MM.1S (cell line): Measurements from ENCODE around the gene ADARB1.

ENCODE experiments used
- DNase-seq: peaks from one replicate; pipeline ENCODE4 v3.0.0-alpha.2; 2015
- H2AFZ ChIP-seq: fragments of 300-600 bp; sonication (generic); 2 replicates; pipeline ENCODE4 v1.6.0; 2016; ENCODE audit warnings: antibody characterized with exemption, low read length
- H3F3A ChIP-seq: fragments of 300-600 bp; sonication (generic); 2 replicates; pipeline ENCODE4 v1.6.1; 2016; ENCODE audit warnings: mild to moderate bottlenecking, antibody characterized with exemption, low read length, moderate library complexity, mixed read lengths; ENCODE audit not compliant: insufficient read depth
- H3K27ac ChIP-seq: fragments of 300-600 bp; sonication (generic); 2 replicates; pipeline ENCODE4 v1.5.1; 2016; ENCODE audit warnings: mild to moderate bottlenecking, low read length
- H3K27me3 ChIP-seq: fragments of 300-600 bp; sonication (generic); replicated peaks from 2 replicates; pipeline ENCODE4 v1.6.0; 2016; ENCODE audit warnings: low read length; ENCODE audit not compliant: insufficient read depth
- H3K36me3 ChIP-seq: fragments of 300-600 bp; sonication (generic); replicated peaks from 2 replicates; pipeline ENCODE4 v1.6.1; 2016; ENCODE audit warnings: mild to moderate bottlenecking, low read length, mixed read lengths; ENCODE audit not compliant: insufficient read depth
- H3K4me1 ChIP-seq: fragments of 300-600 bp; sonication (generic); 2 replicates; pipeline ENCODE4 v1.6.1; 2016; ENCODE audit warnings: low read length, mixed read lengths
- H3K4me2 ChIP-seq: fragments of 300-600 bp; sonication (generic); 2 replicates; pipeline ENCODE4 v1.6.0; 2016; ENCODE audit warnings: low read depth, low read length
- H3K4me3 ChIP-seq: fragments of 300-600 bp; sonication (generic); 2 replicates; pipeline ENCODE4 v1.5.1; 2016; ENCODE audit warnings: low read length, mixed read lengths
- H3K79me2 ChIP-seq: fragments of 300-600 bp; sonication (generic); 2 replicates; pipeline ENCODE4 v1.6.1; 2016; ENCODE audit warnings: mixed run types, low read length, mixed read lengths
- H3K9ac ChIP-seq: fragments of 300-600 bp; sonication (generic); 2 replicates; pipeline ENCODE4 v1.6.1; 2016; ENCODE audit warnings: low read length, mixed read lengths
- H3K9me2 ChIP-seq: fragments of 300-600 bp; sonication (generic); replicated peaks from 2 replicates; pipeline ENCODE4 v1.6.1; 2016; ENCODE audit warnings: mild to moderate bottlenecking, low read length, mixed read lengths; ENCODE audit not compliant: insufficient read depth
- H3K9me3 ChIP-seq: fragments of 300-600 bp; sonication (generic); replicated peaks from 2 replicates; pipeline ENCODE4 v1.6.1; 2016; ENCODE audit warnings: mild to moderate bottlenecking, low read length, mixed read lengths; ENCODE audit not compliant: insufficient read depth
- H4K20me1 ChIP-seq: fragments of 300-600 bp; sonication (generic); 2 replicates; pipeline ENCODE4 v1.6.1; 2016; ENCODE audit warnings: mild to moderate bottlenecking, low read length, moderate library complexity, mixed read lengths; ENCODE audit not compliant: insufficient read depth
- EZH2 ChIP-seq: fragments of 300-600 bp; sonication (generic); optimal IDR thresholded peaks from 2 replicates; pipeline ENCODE3; 2017; ENCODE audit warnings: low read depth, mild to moderate bottlenecking, antibody characterized with exemption, low read length, mixed read lengths
- EZH2phosphoT487 ChIP-seq: fragments of 300-600 bp; sonication (generic); IDR thresholded peaks from 2 replicates; pipeline ENCODE4 v1.6.1; 2018; ENCODE audit warnings: antibody characterized with exemption, low read length
- TF ChIP-seq, protein P1 (sequence below): fragments of 300-600 bp; sonication (generic); IDR thresholded peaks from 2 replicates; pipeline ENCODE4 v1.5.1; 2016; ENCODE audit warnings: antibody characterized with exemption, low read length, mixed read lengths

Gene ADARB1

DNA sequence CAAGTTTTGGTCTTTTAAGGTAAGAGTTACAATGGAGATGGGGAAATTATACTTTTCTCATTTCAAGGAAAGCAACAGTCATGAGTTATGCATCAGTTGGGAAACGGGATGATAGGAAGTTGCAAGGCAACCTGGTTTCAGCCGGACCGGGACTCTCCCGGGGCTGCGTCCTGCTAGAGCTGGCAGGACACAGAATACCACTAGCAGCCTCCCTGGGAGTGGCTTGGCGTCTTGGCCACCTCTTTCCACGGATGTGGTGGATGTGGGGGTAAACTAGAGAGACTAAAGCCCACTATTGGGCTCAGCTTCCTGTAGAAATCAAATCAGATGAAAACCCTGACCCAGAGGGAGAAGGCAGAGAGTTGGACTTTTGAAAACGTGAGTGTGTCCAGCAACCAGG lies 71.9 kb downstream of the ADARB1 start:
- Histone ChIP-seq H2AFZ (no peak overlapping the region), H3F3A (no peaks in the 10 kb centered on the region), H3K9me3 (no peaks in the 10 kb centered on the region), H3K27ac (no peak overlapping the region), H3K27me3 (peaks cover 98% of the 10 kb centered on the region), H3K4me1 (no peaks in the 10 kb centered on the region), H3K36me3 (no peaks in the 10 kb centered on the region), H3K79me2 (no peaks in the 10 kb centered on the region), H3K9ac (no peak overlapping the region), H3K9me2 (no peaks in the 10 kb centered on the region), H3K4me2 (no peak overlapping the region), H3K4me3 (no peak overlapping the region), H4K20me1 (no peaks in the 10 kb centered on the region)
- DNase-seq: no peak
- TF ChIP-seq, protein P1, sequence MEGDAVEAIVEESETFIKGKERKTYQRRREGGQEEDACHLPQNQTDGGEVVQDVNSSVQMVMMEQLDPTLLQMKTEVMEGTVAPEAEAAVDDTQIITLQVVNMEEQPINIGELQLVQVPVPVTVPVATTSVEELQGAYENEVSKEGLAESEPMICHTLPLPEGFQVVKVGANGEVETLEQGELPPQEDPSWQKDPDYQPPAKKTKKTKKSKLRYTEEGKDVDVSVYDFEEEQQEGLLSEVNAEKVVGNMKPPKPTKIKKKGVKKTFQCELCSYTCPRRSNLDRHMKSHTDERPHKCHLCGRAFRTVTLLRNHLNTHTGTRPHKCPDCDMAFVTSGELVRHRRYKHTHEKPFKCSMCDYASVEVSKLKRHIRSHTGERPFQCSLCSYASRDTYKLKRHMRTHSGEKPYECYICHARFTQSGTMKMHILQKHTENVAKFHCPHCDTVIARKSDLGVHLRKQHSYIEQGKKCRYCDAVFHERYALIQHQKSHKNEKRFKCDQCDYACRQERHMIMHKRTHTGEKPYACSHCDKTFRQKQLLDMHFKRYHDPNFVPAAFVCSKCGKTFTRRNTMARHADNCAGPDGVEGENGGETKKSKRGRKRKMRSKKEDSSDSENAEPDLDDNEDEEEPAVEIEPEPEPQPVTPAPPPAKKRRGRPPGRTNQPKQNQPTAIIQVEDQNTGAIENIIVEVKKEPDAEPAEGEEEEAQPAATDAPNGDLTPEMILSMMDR: no peak
- TF ChIP-seq EZH2 (no peak), EZH2phosphoT487 (no peak)

DNA sequence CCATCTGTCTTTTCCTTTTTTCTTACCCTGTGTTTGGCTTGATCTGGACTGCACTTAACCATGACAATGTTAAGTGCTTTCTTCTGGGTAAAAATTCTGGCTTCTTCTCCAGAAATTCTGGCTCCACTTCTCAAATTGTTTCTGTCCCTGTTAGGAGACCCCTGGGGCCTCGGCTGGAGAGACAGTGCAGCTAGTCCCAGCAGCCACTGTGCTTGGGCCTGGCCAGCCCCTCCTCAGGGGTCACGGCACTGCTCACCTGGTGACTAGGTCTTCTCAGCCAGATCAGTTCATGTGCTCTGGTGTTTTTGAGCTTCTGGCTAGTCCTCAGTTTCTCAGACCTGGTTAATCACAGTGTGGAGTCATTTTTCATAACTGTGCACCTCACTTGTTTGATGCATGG lies 72.4 kb downstream of the ADARB1 start:
- Histone ChIP-seq H3F3A (no peaks in the 10 kb centered on the region), H3K79me2 (no peaks in the 10 kb centered on the region), H3K9ac (no peak overlapping the region), H3K9me2 (no peaks in the 10 kb centered on the region), H3K27ac (no peak overlapping the region), H2AFZ (no peak overlapping the region), H3K9me3 (no peaks in the 10 kb centered on the region), H3K4me2 (no peak overlapping the region), H3K4me1 (no peaks in the 10 kb centered on the region), H3K27me3 (peaks cover 98% of the 10 kb centered on the region), H3K4me3 (no peak overlapping the region), H3K36me3 (no peaks in the 10 kb centered on the region), H4K20me1 (no peaks in the 10 kb centered on the region)
- no peak for DNase-seq
- TF ChIP-seq, protein P1: no peak
- no peak for TF ChIP-seq EZH2

DNA sequence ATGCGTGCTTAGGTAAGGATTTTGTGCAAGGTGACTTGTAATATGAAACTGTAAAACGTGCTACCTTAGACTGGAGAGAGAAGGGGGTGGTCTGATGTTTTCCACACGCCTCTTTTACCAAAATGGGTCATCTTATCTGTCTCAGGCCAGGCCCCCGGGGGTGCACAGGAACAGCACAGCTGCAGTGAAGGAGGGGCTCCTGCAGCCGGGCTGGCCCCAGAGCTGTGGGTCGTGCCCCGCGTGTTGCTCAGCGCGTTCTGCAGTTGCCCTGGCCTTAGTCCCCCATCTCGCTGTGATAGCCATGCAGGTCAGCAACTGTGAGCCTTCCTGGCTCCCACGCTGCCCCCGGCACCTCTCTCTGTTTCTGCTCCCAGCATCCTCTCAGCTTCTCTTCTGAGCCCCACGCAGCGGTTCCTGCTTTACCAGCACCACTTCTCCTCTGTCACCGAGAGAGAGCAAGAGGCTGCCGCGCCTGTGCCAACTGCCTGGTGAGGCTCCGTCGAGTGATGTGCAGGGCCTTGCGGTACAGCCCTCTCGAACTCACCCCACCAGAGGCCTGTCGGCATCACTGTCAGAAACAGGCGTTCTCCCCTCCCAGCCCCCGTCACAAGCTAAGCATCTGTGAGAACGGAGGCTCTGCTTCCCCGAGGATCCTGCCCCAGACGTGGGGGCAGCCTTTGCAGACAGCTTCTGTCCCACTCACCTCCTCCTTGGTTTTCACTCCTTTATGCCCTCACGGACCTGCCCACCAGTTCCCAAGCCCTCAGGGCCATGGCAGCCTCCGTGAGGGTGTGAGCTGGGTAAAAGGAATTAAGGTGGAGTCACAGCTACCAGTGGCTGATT lies 73.3 kb downstream of the ADARB1 start:
- no peak overlapping the region for H2AFZ ChIP-seq
- H3K9me2 ChIP-seq: no peaks in the 10 kb centered on the region
- H4K20me1 ChIP-seq: no peaks in the 10 kb centered on the region
- no peak for DNase-seq
- H3K79me2 ChIP-seq: no peaks in the 10 kb centered on the region
- no peaks in the 10 kb centered on the region for H3K36me3 ChIP-seq
- TF ChIP-seq EZH2phosphoT487: no peak
- no peak for TF ChIP-seq EZH2
- no peak overlapping the region for H3K27ac ChIP-seq
- no peaks in the 10 kb centered on the region for H3K4me1 ChIP-seq
- peaks cover 98% of the 10 kb centered on the region for H3K27me3 ChIP-seq
- no peak overlapping the region for H3K9ac ChIP-seq
- no peak overlapping the region for H3K4me3 ChIP-seq
- no peak overlapping the region for H3K4me2 ChIP-seq
- no peaks in the 10 kb centered on the region for H3F3A ChIP-seq
- H3K9me3 ChIP-seq: no peaks in the 10 kb centered on the region

DNA sequence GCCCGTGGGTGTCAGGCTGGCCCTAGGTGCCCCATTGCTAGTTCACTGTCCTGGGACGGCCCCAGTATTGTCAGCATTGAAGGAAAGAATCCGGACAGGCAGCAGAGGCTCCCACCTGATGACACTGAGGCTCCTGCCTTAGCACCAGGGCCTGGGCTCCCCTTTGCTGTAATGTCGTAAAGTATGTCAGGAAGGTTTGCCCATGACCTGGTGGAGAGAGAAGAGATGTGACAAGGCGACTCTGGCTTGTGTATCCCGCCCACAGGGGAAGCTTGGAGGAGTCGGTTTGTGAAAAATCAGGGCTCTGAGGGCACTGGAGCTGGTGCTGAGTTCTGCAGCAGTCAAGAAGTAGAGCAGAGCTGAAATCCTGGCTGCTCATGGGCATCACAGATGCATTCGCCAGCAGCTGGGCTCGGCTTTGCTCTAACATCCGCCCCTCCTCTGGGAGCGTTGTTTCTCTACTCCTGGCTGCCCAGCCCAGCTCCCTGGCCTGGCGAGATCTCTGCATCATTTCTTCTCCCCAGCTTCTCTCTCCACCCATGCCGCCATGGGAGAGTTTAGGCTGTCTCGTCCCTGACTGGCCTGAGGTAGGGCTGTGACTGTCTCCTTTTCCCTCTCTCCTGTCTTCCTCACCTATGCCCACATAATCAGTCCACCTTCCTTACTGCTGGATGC lies 74.1 kb downstream of the ADARB1 start:
- Histone ChIP-seq H3K9ac (no peak overlapping the region), H3K9me3 (no peaks in the 10 kb centered on the region), H3K4me1 (no peaks in the 10 kb centered on the region), H3K4me2 (no peak overlapping the region), H3K27ac (no peak overlapping the region), H3F3A (no peaks in the 10 kb centered on the region), H2AFZ (no peak overlapping the region), H3K36me3 (no peaks in the 10 kb centered on the region), H3K4me3 (no peak overlapping the region), H4K20me1 (no peaks in the 10 kb centered on the region), H3K9me2 (no peaks in the 10 kb centered on the region), H3K27me3 (peaks cover 98% of the 10 kb centered on the region), H3K79me2 (no peaks in the 10 kb centered on the region)
- DNase-seq: no peak
- no peak for TF ChIP-seq EZH2phosphoT487
- TF ChIP-seq, protein P1: no peak
- no peak for TF ChIP-seq EZH2
